Neural cell (in vitro differentiated cells): ENCODE results near the gene DNAH8.

Experiments
- POLR2AphosphoS5 ChIP-seq: IDR thresholded peaks from 2 replicates; pipeline ENCODE4 v1.6.1; 2012
- SMC3 ChIP-seq: fragments of 450-650 bp; conservative IDR thresholded peaks from 2 replicates; pipeline ENCODE4 v1.6.1; 2014; ENCODE audit warnings: antibody characterized with exemption, mild to moderate bottlenecking, moderate library complexity; ENCODE audit not compliant: poor library complexity
- TAF1 ChIP-seq: IDR thresholded peaks from 2 replicates; pipeline ENCODE4 v1.6.1; 2012; ENCODE audit warnings: low read depth
- TF ChIP-seq, protein P1 (sequence below): fragments of 450-650 bp; IDR thresholded peaks from 2 replicates; pipeline ENCODE4 v1.5.1; 2014; ENCODE audit warnings: antibody characterized with exemption, mild to moderate bottlenecking, moderate library complexity; ENCODE audit not compliant: poor library complexity, severe bottlenecking

DNA sequence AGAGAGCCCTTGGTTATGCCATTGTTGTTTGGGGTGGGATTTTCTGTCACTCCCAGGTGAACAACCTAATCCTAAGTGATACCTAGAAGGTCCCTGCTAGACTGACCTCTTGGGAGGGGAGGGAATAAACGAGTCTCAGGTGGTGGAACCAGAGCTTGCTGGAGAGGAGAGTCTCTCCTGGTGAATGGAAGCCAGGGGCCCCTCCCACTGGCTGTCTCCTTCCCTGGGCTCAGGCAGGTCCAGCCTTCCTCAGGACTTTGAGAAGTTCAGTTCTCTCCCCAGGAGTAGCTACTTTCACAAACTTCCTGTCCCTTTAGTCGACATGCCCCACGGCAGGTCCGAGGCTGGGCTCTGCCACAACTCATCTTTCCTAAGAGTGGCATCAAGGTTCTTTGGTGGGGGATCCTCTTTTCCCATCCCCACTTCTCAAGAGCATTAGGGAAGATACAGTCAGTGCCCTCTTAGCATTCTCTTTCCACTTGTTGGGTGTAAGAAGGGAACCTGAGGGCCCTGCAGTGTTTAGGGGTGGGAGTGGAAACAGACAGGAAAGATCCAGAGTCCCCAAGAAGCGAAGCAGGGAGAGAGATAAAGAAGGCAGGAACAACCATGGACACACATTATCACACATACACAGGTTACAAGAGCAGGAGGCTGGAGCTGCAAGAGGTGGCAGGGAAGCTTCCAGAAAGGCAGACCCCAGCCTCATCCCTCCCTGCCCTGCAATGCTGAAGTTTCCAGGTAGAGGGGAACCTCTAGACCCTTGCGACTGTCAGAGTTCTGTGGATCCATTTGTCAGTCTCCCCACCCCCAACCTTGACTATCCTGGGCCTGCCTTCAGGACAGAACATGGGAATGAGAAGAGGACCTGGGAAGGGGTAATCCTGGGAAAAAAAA is 332.6 kb downstream of the DNAH8 start:
- TF ChIP-seq, protein P1, sequence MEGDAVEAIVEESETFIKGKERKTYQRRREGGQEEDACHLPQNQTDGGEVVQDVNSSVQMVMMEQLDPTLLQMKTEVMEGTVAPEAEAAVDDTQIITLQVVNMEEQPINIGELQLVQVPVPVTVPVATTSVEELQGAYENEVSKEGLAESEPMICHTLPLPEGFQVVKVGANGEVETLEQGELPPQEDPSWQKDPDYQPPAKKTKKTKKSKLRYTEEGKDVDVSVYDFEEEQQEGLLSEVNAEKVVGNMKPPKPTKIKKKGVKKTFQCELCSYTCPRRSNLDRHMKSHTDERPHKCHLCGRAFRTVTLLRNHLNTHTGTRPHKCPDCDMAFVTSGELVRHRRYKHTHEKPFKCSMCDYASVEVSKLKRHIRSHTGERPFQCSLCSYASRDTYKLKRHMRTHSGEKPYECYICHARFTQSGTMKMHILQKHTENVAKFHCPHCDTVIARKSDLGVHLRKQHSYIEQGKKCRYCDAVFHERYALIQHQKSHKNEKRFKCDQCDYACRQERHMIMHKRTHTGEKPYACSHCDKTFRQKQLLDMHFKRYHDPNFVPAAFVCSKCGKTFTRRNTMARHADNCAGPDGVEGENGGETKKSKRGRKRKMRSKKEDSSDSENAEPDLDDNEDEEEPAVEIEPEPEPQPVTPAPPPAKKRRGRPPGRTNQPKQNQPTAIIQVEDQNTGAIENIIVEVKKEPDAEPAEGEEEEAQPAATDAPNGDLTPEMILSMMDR: no peak
- TF ChIP-seq POLR2AphosphoS5 (no peak), SMC3 (no peak), TAF1 (no peak)
